ENCODE results near the gene ZBTB32.

The ZBTB32 gene

GRCh38 chr19:35663981-35664380 is 40.4 kb upstream of the ZBTB32 start:
- Histone ChIP-seq H3K36me3 (peaks cover 37 to 51% (median 39%) of the 10 kb centered on the region in 3 donors), H3K4me3 (no peak overlapping the region), H3K9me3 (no peaks in the 10 kb centered on the region), H3K27ac (no peak overlapping the region), H3K27me3 (no peaks in the 10 kb centered on the region), H3K4me1 (no peaks in the 10 kb centered on the region)
- DNase-seq: no peak
- no peak for TF ChIP-seq CTCF (IDR thresholded peaks at IDR 0.05)
- intact Hi-C loops (cut with DNase I; ENCODE audit: low total_unique reads): no loop called here

DNA sequence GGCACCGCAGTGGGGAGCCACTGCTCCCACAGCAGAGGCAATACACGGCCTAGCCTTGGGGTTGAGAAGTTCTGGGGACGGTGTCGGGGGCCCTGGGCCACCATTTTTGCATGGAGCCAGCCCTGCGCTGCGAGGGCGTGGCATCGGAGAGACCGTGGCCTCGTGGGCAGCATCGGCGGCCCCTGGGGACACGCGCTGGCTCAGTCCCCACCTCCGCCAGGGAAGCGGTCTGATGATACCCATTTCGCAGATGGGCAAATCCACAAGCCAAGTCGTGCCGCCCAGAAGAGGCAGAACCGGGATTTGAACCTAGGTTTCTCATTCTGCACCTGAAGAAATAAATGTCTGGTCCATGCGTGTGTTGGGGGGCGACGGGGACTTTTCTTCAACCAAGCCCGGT is 39.2 kb upstream of the ZBTB32 start:
- Histone ChIP-seq H3K4me3 (no peak overlapping the region), H3K4me1 (no peaks in the 10 kb centered on the region), H3K36me3 (peaks cover 25 to 42% (median 27%) of the 10 kb centered on the region in 3 donors), H3K27ac (no peak overlapping the region), H3K9me3 (no peaks in the 10 kb centered on the region), H3K27me3 (no peaks in the 10 kb centered on the region)
- TF ChIP-seq CTCF (IDR thresholded peaks at IDR 0.05): no peak
- intact Hi-C loops (cut with DNase I; ENCODE audit: low total_unique reads): no loop called here
- no peak for DNase-seq

- Histone ChIP-seq H3K4me1 (no peaks in the 10 kb centered on the region), H3K9me3 (no peaks in the 10 kb centered on the region), H3K36me3 (peaks cover 20 to 37% (median 23%) of the 10 kb centered on the region in 3 donors), H3K27me3 (no peaks in the 10 kb centered on the region), H3K27ac (no peak overlapping the region), H3K4me3 (no peak overlapping the region)
- intact Hi-C loops (cut with DNase I; ENCODE audit: low total_unique reads): no loop called here
- no peak for TF ChIP-seq CTCF (IDR thresholded peaks at IDR 0.05)
- no peak for DNase-seq
These were observed 38.8 kb upstream of the ZBTB32 start for GRCh38 chr19:35665604-35666003.

GRCh38 chr19:35666251-35666913 is 38.0 kb upstream of the ZBTB32 start, which contains the start of gene UPK1A:
Gene UPK1A, plus strand, starts transcription at chr19:35666517. Its CDS starts 296 bp downstream, at chr19:35666813.
- TF ChIP-seq CTCF (IDR thresholded peaks at IDR 0.05): no peak
- intact Hi-C loops (cut with DNase I; ENCODE audit: low total_unique reads): no loop called here
- Histone ChIP-seq H3K27me3 (no peaks in the 10 kb centered on the region), H3K4me3 (no peak within 1 kb of the TSS), H3K36me3 (peaks cover 13 to 30% (median 18%) of the 10 kb centered on the region in 3 donors), H3K9me3 (no peaks in the 10 kb centered on the region), H3K27ac (no peak within 1 kb of the TSS), H3K4me1 (no peaks in the 10 kb centered on the region)
- DNase-seq: no peak

GRCh38 chr19:35669566-35669965 is 34.8 kb upstream of the ZBTB32 start:
- no peak for DNase-seq
- peaks cover 0 to 12% (median 0%) of the 10 kb centered on the region in 3 donors for H3K36me3 ChIP-seq
- TF ChIP-seq CTCF (IDR thresholded peaks at IDR 0.05): no peak
- peaks cover 0 to 26% of the 10 kb centered on the region in 2 donors for H3K27me3 ChIP-seq
- no peak overlapping the region for H3K27ac ChIP-seq
- H3K4me3 ChIP-seq: no peak overlapping the region
- peaks cover 0 to 7% (median 3%) of the 10 kb centered on the region in 4 donors for H3K4me1 ChIP-seq
- no peaks in the 10 kb centered on the region for H3K9me3 ChIP-seq
- intact Hi-C loops (cut with DNase I; ENCODE audit: low total_unique reads): no loop called here
